Stomach (tissue), 9 donors: ENCODE measurements around the gene ACAP3. TPM values are rescaled to one million over a fixed set of nuclear protein-coding genes. Genes with fewer than 3 reads are reported as not detected.

ENCODE experiments used
- DNase-seq, 2 donors: peaks; one replicate each; pipeline versions ENCODE4 v3.0.0 to v3.0.0-alpha.2; 2013 to 2019
- H3K27ac ChIP-seq, 5 donors: fragments of 200-600 bp in 4 of 5; sonication (generic) in 4 of 5; one replicate each; pipeline ENCODE4 v1.5.1; 2013 to 2019; ENCODE audit warnings: mild to moderate bottlenecking in 1 of 5, moderate library complexity in 1 of 5
- H3K27me3 ChIP-seq, 3 donors: fragments of 200-600 bp; sonication (generic); one replicate each; pipeline ENCODE4 v1.5.1; 2017 to 2019; ENCODE audit warnings: mixed run types in 1 of 3
- H3K36me3 ChIP-seq, 4 donors: fragments of 200-600 bp; sonication (generic); 1 replicate in 3 of 4; 2 replicates in 1 of 4; pipeline ENCODE4 v1.5.1; 2016 to 2019
- H3K4me1 ChIP-seq, 4 donors: fragments of 200-600 bp; sonication (generic); one replicate each; pipeline ENCODE4 v1.5.1; 2016 to 2019
- H3K4me3 ChIP-seq, 4 donors: fragments of 200-600 bp; sonication (generic) in 3 of 4; one replicate each; pipeline ENCODE4 v1.5.1; 2016 to 2019; ENCODE audit warnings: mild to moderate bottlenecking in 1 of 4
- H3K9me3 ChIP-seq, 4 donors: fragments of 200-600 bp; sonication (generic); one replicate each; pipeline ENCODE4 v1.5.1; 2016 to 2019
- CTCF ChIP-seq, 7 experiments: fragments of 450-650 bp in 4 of 7; fragments of 200-600 bp in 3 of 7; sonication (generic) in 3 of 7; IDR thresholded peaks; one replicate each; pipeline ENCODE4 v1.5.1; 2016 to 2019; ENCODE audit warnings: antibody characterized with exemption in 7 of 7, control low read depth in 2 of 7, mild to moderate bottlenecking in 1 of 7
- EP300 ChIP-seq: sonication (generic); formaldehyde crosslinking; IDR thresholded peaks from one replicate; pipeline ENCODE4 v1.6.1; 2017; ENCODE audit warnings: antibody characterized with exemption
- POLR2A ChIP-seq, 4 donors: fragments of 450-650 bp; IDR thresholded peaks; one replicate each; pipeline ENCODE4 v1.6.1; 2016; ENCODE audit warnings: antibody characterized with exemption in 4 of 4, control low read depth in 2 of 4, mild to moderate bottlenecking in 1 of 4, moderate library complexity in 1 of 4
- POLR2AphosphoS5 ChIP-seq, 3 donors: sonication (generic); formaldehyde crosslinking; IDR thresholded peaks; one replicate each; pipeline ENCODE4 v1.6.1; 2016; ENCODE audit warnings: antibody characterized with exemption in 3 of 3
- WGBS, 5 donors: extraction: QIAGEN DNeasy Blood & Tissue Kit in 3 of 5; methylation state at CpG; one replicate each; pipeline versions ENCODE4 v1.1.5 to v1.1.7; 2013 to 2018; 5-methylcytosine and 5-hydroxymethylcytosine counted together
- intact Hi-C: fragments of 100-400 bp; cut with DNase I; formaldehyde crosslinking; loops from one replicate; pipeline ENCODE4 v1.15.1; 2023; ENCODE audit warnings: low total_unique reads
- polyA plus RNA-seq, 3 donors: library from polyadenylated mRNA; stranded (reverse); fragments of 200-250 nt; gene quantifications; one replicate each; pipeline ENCODE4 v1.2.3, GENCODE V29; 2013
- total RNA-seq, 5 donors: library from RNA; depleted of rRNA; stranded (reverse); fragments of >200 nt; gene quantifications; one replicate each; pipeline versions ENCODE4 v1.1.0 to v1.2.3, GENCODE V29; 2014 to 2016
- donor health status: healthy with polysubstance abuse.
- donor health status: Bipolar disorder and iron deficiency.
- donor health status: healthy.

The ACAP3 gene
- total and polyA plus RNA-seq, 8 donors = 17.9 to 374 (median 51.2) TPM

- 69 to 78% (median 74%) methylated on average over 20 to 21 of the region's 21 CpGs for whole genome bisulfite sequencing, 5 donors
- TF ChIP-seq CTCF (IDR thresholded peaks at IDR 0.05) (no peak), EP300 (no peak)
- Histone ChIP-seq H3K4me3 (no peak overlapping the region), H3K36me3 (peaks cover 34 to 56% (median 54%) of the 10 kb centered on the region in 4 donors), H3K27ac (peak overlapping the region in 1 of 5 donors; percentile 96), H3K9me3 (no peaks in the 10 kb centered on the region), H3K4me1 (peaks cover 26 to 47% (median 39%) of the 10 kb centered on the region in 4 donors), H3K27me3 (no peaks in the 10 kb centered on the region)
- DNase-seq = no peak
- intact Hi-C loops = no loop called here
Observed at GRCh38 chr1:1310476-1311053, 2.8 kb upstream of the ACAP3 start.

- Histone ChIP-seq H3K4me1 (peaks cover 31 to 49% (median 42%) of the 10 kb centered on the region in 4 donors), H3K4me3 (peak overlapping the region in 2 of 4 donors; percentile 88 to 90), H3K27ac (peak overlapping the region in 4 of 5 donors; percentile 93 to 99 (median 96)), H3K36me3 (peaks cover 32 to 52% (median 51%) of the 10 kb centered on the region in 4 donors), H3K27me3 (no peaks in the 10 kb centered on the region), H3K9me3 (no peaks in the 10 kb centered on the region)
- 51 to 82% (median 74%) methylated on average over 3 of the region's 3 CpGs for WGBS, 5 donors
- no peak for DNase-seq
- TF ChIP-seq EP300 (no peak), POLR2A (IDR thresholded peaks at IDR 0.05) (no peak), POLR2AphosphoS5 (IDR thresholded peaks at IDR 0.05) (no peak)
- intact Hi-C loops = no loop called here
Observed at GRCh38 chr1:1310109-1310385, 2.3 kb upstream of the ACAP3 start.

GRCh38 chr1:1309251-1310108 is 1.8 kb upstream of the ACAP3 start:
- H3K9me3 ChIP-seq = no peaks in the 10 kb centered on the region
- TF ChIP-seq POLR2AphosphoS5 (IDR thresholded peaks at IDR 0.05) (peak in 1 of 3 donors; percentile 6), POLR2A (IDR thresholded peaks at IDR 0.05) (no peak)
- peaks cover 26 to 47% (median 46%) of the 10 kb centered on the region in 4 donors for H3K36me3 ChIP-seq
- 6 to 33% (median 18%) methylated on average over 35 to 57 of the region's 57 CpGs for WGBS, 5 donors
- H3K4me3 ChIP-seq = peak overlapping the region; percentile 88 to 91 (median 90)
- peaks cover 37 to 53% (median 47%) of the 10 kb centered on the region in 4 donors for H3K4me1 ChIP-seq
- intact Hi-C loops = no loop called here
- DNase-seq = peak in 1 of 2 donors; percentile 68
- peak overlapping the region; percentile 93 to 99 (median 96) for H3K27ac ChIP-seq
- H3K27me3 ChIP-seq = no peaks in the 10 kb centered on the region

GRCh38 chr1:1308756-1309250 is 1.1 kb upstream of the ACAP3 start:
- Histone ChIP-seq H3K4me1 (peaks cover 44 to 60% (median 54%) of the 10 kb centered on the region in 4 donors), H3K27ac (peak overlapping the region; percentile 93 to 99 (median 96)), H3K4me3 (peak overlapping the region; percentile 88 to 91 (median 90)), H3K36me3 (peaks cover 19 to 40% (median 39%) of the 10 kb centered on the region in 4 donors), H3K27me3 (no peaks in the 10 kb centered on the region), H3K9me3 (no peaks in the 10 kb centered on the region)
- no peak for TF ChIP-seq CTCF (IDR thresholded peaks at IDR 0.05)
- TF ChIP-seq POLR2AphosphoS5 (IDR thresholded peaks at IDR 0.05) = no peak
- no peak for TF ChIP-seq POLR2A (IDR thresholded peaks at IDR 0.05)
- TF ChIP-seq EP300 = no peak
- WGBS, 5 donors = 0% methylated on average over 2 to 66 of the region's 66 CpGs
- DNase-seq = no peak
- intact Hi-C loops = no loop called here

- Histone ChIP-seq H3K36me3 (peaks cover 5 to 26% (median 25%) of the 10 kb centered on the region in 4 donors), H3K27me3 (no peaks in the 10 kb centered on the region), H3K27ac (peak overlapping the region; percentile 87 to 99 (median 96)), H3K4me1 (peaks cover 44 to 73% (median 64%) of the 10 kb centered on the region in 4 donors), H3K9me3 (no peaks in the 10 kb centered on the region), H3K4me3 (peak overlapping the region; percentile 88 to 91 (median 90))
- peak in 1 of 2 donors; percentile 49 for DNase-seq
- TF ChIP-seq POLR2AphosphoS5 (IDR thresholded peaks at IDR 0.05) = no peak
- TF ChIP-seq EP300 = no peak
- TF ChIP-seq POLR2A (IDR thresholded peaks at IDR 0.05) = no peak
- TF ChIP-seq CTCF (IDR thresholded peaks at IDR 0.05) = no peak
- intact Hi-C loops = no loop called here
- WGBS, 5 donors = 0 to 2% (median 1%) methylated on average over 25 to 83 of the region's 83 CpGs
Observed at GRCh38 chr1:1307261-1307922, 338 bp downstream of the ACAP3 start.
